PFSK-1 (cell line): Measurements from ENCODE around the gene NKAIN2.

Source experiments
- POLR2AphosphoS5 ChIP-seq: IDR thresholded peaks from 2 replicates; pipeline ENCODE4 v1.6.1; 2012; ENCODE audit warnings: low read depth, mild to moderate bottlenecking, control low read depth, low read length, moderate library complexity
- REST ChIP-seq, 2 experiments: IDR thresholded peaks; 2 replicates each; pipeline versions ENCODE4 v1.6.1 to v1.8.0; 2011 to 2012; ENCODE audit warnings: low read depth in 2 of 2, low read length in 2 of 2, control low read depth in 1 of 2, inconsistent platforms in 1 of 2, mild to moderate bottlenecking in 1 of 2, moderate library complexity in 1 of 2; ENCODE audit not compliant: insufficient read depth in 1 of 2
- TAF1 ChIP-seq: IDR thresholded peaks from 2 replicates; pipeline ENCODE4 v1.6.1; 2012; ENCODE audit warnings: low read length, control low read depth, borderline replicate concordance; ENCODE audit not compliant: insufficient read depth

GRCh38 chr6:124495665-124496190, 692.1 kb downstream of the NKAIN2 start:
- TF ChIP-seq TAF1, result no peak
- TF ChIP-seq POLR2AphosphoS5, result no peak
- TF ChIP-seq REST (IDR thresholded peaks at IDR 0.05; ENCODE audit: insufficient read depth in 1 of 2, low read depth in 2 of 2, low read length in 2 of 2), result no peak
